ENCODE data around the gene ADAR.
A peak's percentile ranks its signal among the peaks of the same experiment; 100 is the strongest.

Gene ADAR

GRCh38 chr1:154629061-154629674 lies 21.2 kb upstream of the ADAR start:
- no peak overlapping the region for H3K4me3 ChIP-seq
- TF ChIP-seq EZH2 (IDR thresholded peaks at IDR 0.05): no peak
- TF ChIP-seq POLR2AphosphoS5 (IDR thresholded peaks at IDR 0.05; ENCODE audit: borderline replicate concordance, low read depth, low read length): no peak
- no peak for TF ChIP-seq FOXP2 (optimal IDR thresholded peaks at IDR 0.05; ENCODE audit: control extremely low read depth, extremely low read length, insufficient read depth)
- no peak overlapping the region for H3K27ac ChIP-seq
- H3K9me3 ChIP-seq (ENCODE audit: low read depth, low read length): peaks cover 4% of the 10 kb centered on the region; the same call in 1 of the 2 replicates
- H3K36me3 ChIP-seq (ENCODE audit: insufficient read depth, low read length): peaks cover 12% of the 10 kb centered on the region
- no peak for DNase-seq (ENCODE audit: low read depth, low spot score)
- no peak overlapping the region for H3K9ac ChIP-seq (ENCODE audit: insufficient read length)

- no peak for DNase-seq (ENCODE audit: low read depth, low spot score)
- Histone ChIP-seq H3K9ac (ENCODE audit: insufficient read length) (peak overlapping the region; percentile 95), H3K4me3 (peak overlapping the region; percentile 97), H3K9me3 (ENCODE audit: low read depth, low read length) (peaks cover 4% of the 10 kb centered on the region; the same call in 1 of the 2 replicates), H3K27ac (peak overlapping the region; percentile 90), H3K36me3 (ENCODE audit: insufficient read depth, low read length) (peaks cover 17% of the 10 kb centered on the region)
- no peak for TF ChIP-seq EZH2 (IDR thresholded peaks at IDR 0.05)
- TF ChIP-seq FOXP2 (optimal IDR thresholded peaks at IDR 0.05; ENCODE audit: control extremely low read depth, extremely low read length, insufficient read depth): no peak
- TF ChIP-seq POLR2AphosphoS5 (IDR thresholded peaks at IDR 0.05; ENCODE audit: borderline replicate concordance, low read depth, low read length): no peak
These were observed 20.1 kb upstream of the ADAR start for GRCh38 chr1:154628121-154628405.

GRCh38 chr1:154627257-154628120 lies 19.5 kb upstream of the ADAR start:
- Histone ChIP-seq H3K9me3 (ENCODE audit: low read depth, low read length) (peaks cover 4% of the 10 kb centered on the region; the same call in 1 of the 2 replicates), H3K27ac (peak overlapping the region; percentile 90), H3K4me3 (peak overlapping the region; percentile 97), H3K9ac (ENCODE audit: insufficient read length) (peak overlapping the region; percentile 95), H3K36me3 (ENCODE audit: insufficient read depth, low read length) (peaks cover 17% of the 10 kb centered on the region)
- peak; percentile 75 for DNase-seq (ENCODE audit: low read depth, low spot score)
- peak; percentile 75 for TF ChIP-seq POLR2AphosphoS5 (IDR thresholded peaks at IDR 0.05; ENCODE audit: borderline replicate concordance, low read depth, low read length)
- no peak for TF ChIP-seq EZH2 (IDR thresholded peaks at IDR 0.05)

GRCh38 chr1:154626456-154627256 lies 18.7 kb upstream of the ADAR start:
- Histone ChIP-seq H3K9ac (ENCODE audit: insufficient read length) (peak overlapping the region; percentile 95), H3K9me3 (ENCODE audit: low read depth, low read length) (peaks cover 4% of the 10 kb centered on the region; the same call in 1 of the 2 replicates), H3K27ac (no peak overlapping the region), H3K4me3 (peak overlapping the region; percentile 97), H3K36me3 (ENCODE audit: insufficient read depth, low read length) (peaks cover 17% of the 10 kb centered on the region)
- DNase-seq (ENCODE audit: low read depth, low spot score): no peak
- TF ChIP-seq EZH2 (IDR thresholded peaks at IDR 0.05) (no peak), FOXP2 (optimal IDR thresholded peaks at IDR 0.05; ENCODE audit: control extremely low read depth, extremely low read length, insufficient read depth) (no peak), POLR2AphosphoS5 (IDR thresholded peaks at IDR 0.05; ENCODE audit: borderline replicate concordance, low read depth, low read length) (no peak)

- no peak overlapping the region for H3K9ac ChIP-seq (ENCODE audit: insufficient read length)
- H3K4me3 ChIP-seq: no peak overlapping the region
- TF ChIP-seq FOXP2 (optimal IDR thresholded peaks at IDR 0.05; ENCODE audit: control extremely low read depth, extremely low read length, insufficient read depth): no peak
- no peak for TF ChIP-seq EZH2 (IDR thresholded peaks at IDR 0.05)
- TF ChIP-seq POLR2AphosphoS5 (IDR thresholded peaks at IDR 0.05; ENCODE audit: borderline replicate concordance, low read depth, low read length): no peak
These were observed 17.0 kb upstream of the ADAR start for GRCh38 chr1:154624746-154625643.

GRCh38 chr1:154623358-154623757 lies 15.4 kb upstream of the ADAR start:
- no peak overlapping the region for H3K9ac ChIP-seq (ENCODE audit: insufficient read length)
- no peak for TF ChIP-seq FOXP2 (optimal IDR thresholded peaks at IDR 0.05; ENCODE audit: control extremely low read depth, extremely low read length, insufficient read depth)
- TF ChIP-seq POLR2AphosphoS5 (IDR thresholded peaks at IDR 0.05; ENCODE audit: borderline replicate concordance, low read depth, low read length): no peak
- TF ChIP-seq EZH2 (IDR thresholded peaks at IDR 0.05): no peak
- peaks cover 24% of the 10 kb centered on the region for H3K36me3 ChIP-seq (ENCODE audit: insufficient read depth, low read length)
- H3K4me3 ChIP-seq: no peak overlapping the region
- no peaks in the 10 kb centered on the region for H3K9me3 ChIP-seq (ENCODE audit: low read depth, low read length)
- no peak overlapping the region for H3K27ac ChIP-seq
- DNase-seq (ENCODE audit: low read depth, low spot score): no peak

More at GRCh38 chr1:154624746-154625643, 17.0 kb upstream of the ADAR start:
- peaks cover 17% of the 10 kb centered on the region for H3K36me3 ChIP-seq (ENCODE audit: insufficient read depth, low read length)
- DNase-seq (ENCODE audit: low read depth, low spot score): no peak
- H3K27ac ChIP-seq: no peak overlapping the region
- H3K9me3 ChIP-seq (ENCODE audit: low read depth, low read length): no peaks in the 10 kb centered on the region; the same call in 1 of the 2 replicates

GRCh38 chr1:154622503-154623039 lies 14.6 kb upstream of the ADAR start:
- H3K27ac ChIP-seq: no peak overlapping the region
- H3K9me3 ChIP-seq (ENCODE audit: low read depth, low read length): no peaks in the 10 kb centered on the region
- H3K36me3 ChIP-seq (ENCODE audit: insufficient read depth, low read length): peaks cover 26% of the 10 kb centered on the region
- no peak for DNase-seq (ENCODE audit: low read depth, low spot score)
- no peak overlapping the region for H3K4me3 ChIP-seq
- no peak overlapping the region for H3K9ac ChIP-seq (ENCODE audit: insufficient read length)
- no peak for TF ChIP-seq POLR2AphosphoS5 (IDR thresholded peaks at IDR 0.05; ENCODE audit: borderline replicate concordance, low read depth, low read length)
- no peak for TF ChIP-seq EZH2 (IDR thresholded peaks at IDR 0.05)
- no peak for TF ChIP-seq FOXP2 (optimal IDR thresholded peaks at IDR 0.05; ENCODE audit: control extremely low read depth, extremely low read length, insufficient read depth)
